HEK293 (cell line): ENCODE measurements around the gene PHACTR3.

Experiments used
- CTCF ChIP-seq: fragments of 450-650 bp; formaldehyde crosslinking; IDR thresholded peaks from 2 replicates; pipeline ENCODE4 v1.5.1; 2016; ENCODE audit warnings: missing biosample characterization, missing genetic modification characterization
- PATZ1 ChIP-seq: fragments of 450-650 bp; formaldehyde crosslinking; IDR thresholded peaks from 2 replicates; pipeline ENCODE4 v1.5.1; 2016; ENCODE audit warnings: missing biosample characterization, missing genetic modification characterization

GRCh38 chr20:59701236-59701635 is 96.9 kb downstream of the PHACTR3 start:
- TF ChIP-seq CTCF (tag by site-specific recombination) (no peak), PATZ1 (tag by site-specific recombination) (no peak)
